LNCAP (cell line): ENCODE data around the gene GPR89A.

Experiments used
- TF ChIP-seq, protein P1 (sequence below): fragments of 450-650 bp; IDR thresholded peaks from 2 replicates; pipeline ENCODE4 v1.5.1; 2017; ENCODE audit warnings: mild to moderate bottlenecking

The GPR89A gene

DNA sequence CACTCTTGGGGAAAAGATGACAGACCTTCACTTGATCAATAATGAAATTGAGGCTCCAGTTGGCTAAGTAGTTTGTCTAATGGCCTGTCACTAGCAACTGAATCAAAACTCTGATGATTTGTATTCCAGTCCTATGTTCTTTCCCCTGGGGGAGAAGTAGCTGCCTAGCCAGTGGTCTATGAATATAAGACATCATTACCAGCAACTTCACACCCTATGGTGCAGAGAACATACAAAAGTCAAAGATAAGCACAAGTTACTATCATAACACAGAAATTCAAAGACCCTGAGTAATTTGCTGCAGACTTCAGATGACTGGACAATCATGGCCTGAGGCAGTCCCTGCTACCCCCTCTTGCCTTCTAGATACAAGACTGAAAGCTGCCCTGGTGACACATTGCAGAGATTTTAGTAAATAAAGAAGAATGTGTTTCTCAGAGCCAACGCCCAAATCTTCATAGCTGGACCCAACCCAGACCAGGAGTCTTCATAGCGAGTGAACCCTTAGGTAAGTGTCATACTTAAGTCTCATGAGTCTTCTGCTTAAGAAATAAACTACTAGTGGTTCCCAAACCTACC is 98.4 kb downstream of the GPR89A start:
- TF ChIP-seq, protein P1, sequence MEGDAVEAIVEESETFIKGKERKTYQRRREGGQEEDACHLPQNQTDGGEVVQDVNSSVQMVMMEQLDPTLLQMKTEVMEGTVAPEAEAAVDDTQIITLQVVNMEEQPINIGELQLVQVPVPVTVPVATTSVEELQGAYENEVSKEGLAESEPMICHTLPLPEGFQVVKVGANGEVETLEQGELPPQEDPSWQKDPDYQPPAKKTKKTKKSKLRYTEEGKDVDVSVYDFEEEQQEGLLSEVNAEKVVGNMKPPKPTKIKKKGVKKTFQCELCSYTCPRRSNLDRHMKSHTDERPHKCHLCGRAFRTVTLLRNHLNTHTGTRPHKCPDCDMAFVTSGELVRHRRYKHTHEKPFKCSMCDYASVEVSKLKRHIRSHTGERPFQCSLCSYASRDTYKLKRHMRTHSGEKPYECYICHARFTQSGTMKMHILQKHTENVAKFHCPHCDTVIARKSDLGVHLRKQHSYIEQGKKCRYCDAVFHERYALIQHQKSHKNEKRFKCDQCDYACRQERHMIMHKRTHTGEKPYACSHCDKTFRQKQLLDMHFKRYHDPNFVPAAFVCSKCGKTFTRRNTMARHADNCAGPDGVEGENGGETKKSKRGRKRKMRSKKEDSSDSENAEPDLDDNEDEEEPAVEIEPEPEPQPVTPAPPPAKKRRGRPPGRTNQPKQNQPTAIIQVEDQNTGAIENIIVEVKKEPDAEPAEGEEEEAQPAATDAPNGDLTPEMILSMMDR, result no peak

DNA sequence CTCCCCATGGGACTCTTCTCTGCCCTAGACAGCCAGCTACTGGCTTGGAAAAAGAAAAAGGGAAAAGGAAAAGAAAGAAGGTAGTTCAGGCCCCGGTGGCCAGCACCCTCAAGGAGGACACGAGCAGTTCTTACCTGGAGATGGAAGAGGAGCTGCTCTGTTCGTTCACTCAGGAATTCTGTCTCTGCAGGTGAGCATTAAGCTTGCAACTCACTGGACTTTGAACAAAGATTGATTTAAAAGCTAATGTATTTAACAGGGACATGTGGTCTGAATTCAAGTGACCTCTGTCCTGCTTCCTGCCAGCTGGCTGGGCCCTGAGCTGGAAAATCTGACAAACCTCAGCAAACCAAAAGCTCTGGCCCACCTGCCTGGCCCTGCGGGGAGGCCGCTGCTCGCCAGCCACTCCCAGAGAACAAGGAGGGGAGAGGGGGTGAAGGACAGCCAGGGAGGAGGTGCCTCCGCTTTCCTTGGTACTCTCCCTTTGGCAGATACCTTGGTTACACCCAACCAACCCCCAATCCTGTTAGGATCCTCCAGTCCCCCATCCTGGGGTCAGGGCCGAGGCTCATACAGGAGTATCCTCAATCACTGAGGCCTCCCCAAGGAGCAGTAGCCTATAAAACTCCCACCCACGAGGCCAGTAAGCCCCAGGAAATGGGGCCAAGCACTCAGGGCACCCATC is 99.5 kb downstream of the GPR89A start, which contains the start of gene PDZK1:
Gene PDZK1 (minus strand): TSS at position 186 of the 685 bp plus-strand sequence. CDS start 19,347 bp downstream, outside the sequence.
- TF ChIP-seq, protein P1, result no peak

DNA sequence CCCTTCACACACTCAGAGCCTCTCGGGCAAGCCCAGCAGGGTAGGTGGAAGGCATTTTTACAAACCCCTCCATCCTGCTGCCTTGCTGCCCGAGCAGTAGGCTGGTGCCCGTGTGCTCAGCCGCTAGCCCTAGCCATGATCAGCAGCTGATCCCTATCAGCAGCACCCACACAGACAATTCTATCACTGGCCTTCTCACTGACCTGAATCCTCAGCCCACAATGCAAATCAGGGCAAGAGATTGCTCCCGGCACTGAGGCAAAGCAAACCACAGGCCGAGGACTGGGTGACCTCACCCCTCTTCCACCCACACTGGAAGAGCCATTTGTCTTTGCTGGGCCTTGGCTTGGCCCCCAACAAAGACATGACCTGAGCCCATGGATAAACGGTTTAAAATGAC is 100.3 kb downstream of the GPR89A start:
- TF ChIP-seq, protein P1, result no peak

DNA sequence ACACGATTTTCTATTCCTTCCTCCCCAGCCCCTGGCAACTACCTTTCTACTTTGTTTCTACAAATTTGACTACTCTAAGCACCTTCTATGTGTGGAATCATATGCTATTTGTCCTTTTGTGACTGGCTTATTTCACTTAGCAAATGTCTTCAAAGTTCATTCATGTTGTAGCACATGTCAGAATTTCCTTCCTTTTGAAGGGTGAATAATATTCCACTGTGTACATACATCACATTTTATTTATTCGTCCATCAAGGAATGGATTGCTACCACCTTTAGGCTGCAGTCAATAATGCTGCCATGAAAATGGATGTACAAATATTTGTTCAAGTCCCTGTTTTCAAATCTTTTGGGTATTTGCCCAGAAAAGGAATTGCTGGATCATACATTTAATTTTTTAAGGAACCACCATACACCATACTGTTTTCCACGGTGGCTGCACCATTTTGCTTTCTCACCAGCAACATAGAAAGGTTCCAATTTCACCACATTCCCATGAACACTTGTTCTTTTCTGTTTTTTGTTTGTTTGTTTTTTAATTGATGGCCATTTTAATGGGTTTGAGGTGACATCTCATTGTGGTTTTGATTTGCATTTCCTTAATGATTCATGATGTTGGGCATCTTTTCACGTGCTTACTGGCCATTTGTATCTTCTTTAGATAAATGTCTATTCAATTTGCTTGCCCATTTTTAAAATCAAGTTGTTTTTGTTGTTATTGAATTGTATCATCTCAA is 102.7 kb downstream of the GPR89A start:
- TF ChIP-seq, protein P1, result no peak

DNA sequence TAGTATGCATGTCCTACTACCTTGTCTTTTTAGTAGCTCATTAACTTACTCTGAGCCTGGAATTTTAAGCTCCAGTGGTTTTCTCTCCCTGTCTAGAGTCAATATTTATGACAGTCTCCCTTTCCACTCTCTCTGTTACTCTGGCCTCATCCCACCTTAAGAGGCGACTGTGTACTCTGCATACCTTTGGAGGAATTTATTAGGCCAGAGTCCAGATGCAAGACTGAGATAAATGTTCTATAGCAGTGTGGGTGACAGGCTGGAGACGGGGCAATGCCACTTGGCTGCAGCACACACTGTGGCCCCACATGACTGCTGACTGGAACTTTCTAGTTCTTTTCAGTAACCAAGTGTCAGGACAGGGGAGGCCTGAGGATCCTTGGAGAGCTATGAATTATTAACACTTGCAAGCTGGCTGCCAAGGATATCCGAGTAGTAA is 103.4 kb downstream of the GPR89A start:
- TF ChIP-seq, protein P1, result no peak

DNA sequence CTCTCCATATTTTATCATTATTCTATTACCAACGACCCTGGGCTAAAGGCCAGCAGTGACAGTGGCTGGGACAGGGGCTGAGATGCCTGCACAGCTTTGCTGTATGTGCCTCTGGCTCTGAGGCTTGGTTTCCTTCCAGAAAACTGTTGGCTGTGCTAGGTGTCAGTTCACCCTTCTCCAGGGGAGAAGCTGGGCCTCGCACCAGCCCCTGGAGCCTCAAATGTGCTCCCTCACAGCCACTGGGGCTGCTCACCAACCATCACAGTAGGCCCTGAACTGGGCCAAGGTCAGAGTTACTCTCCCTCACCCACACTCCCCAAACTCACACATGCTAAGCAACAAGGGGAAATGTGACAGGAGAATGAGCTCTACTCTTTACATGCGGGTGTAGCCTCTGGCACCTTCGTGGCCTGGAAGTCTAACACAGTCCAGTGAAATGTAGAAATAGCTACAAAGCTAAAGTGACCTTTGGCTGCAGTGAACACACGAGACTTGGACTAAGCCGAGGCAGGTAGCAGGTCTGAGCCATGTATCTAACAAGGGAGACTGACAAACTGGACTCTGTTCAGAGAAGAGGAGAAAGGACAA is 106.8 kb downstream of the GPR89A start:
- TF ChIP-seq, protein P1, result no peak

DNA sequence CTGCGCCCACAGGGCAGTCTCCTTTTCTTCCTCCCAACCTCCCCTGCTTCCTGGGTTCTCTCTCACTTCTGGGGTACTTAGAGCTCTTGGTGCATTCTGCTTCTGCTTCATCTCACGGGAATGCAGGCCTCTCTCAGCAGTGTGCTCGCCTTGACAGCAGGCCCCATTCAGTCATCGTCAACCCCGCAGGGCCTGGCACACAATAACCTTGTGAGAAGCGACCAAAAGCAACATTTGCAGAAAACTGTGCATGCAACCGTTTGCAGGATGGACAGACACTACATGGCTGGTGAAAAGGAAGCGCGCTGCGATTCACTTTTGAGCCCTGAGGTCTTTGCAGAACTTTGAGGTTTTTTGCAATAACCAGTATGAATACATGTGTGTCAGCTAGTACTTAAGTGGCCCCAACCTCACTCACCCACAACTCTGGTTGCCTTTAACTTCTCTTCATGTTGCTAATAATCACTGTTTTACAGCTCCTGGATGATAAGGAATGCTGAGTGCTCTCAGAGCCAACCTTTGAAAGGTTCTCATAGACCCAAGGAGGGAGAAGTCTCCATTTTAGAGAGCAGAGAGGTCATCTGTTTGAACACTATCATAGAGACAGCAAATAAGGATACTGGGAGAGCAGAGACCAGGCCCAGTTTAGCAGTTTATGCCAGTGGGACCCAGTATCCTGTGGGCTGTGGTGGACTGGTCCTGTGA is 109.0 kb downstream of the GPR89A start:
- TF ChIP-seq, protein P1, result no peak
